Measurements from ENCODE around the gene GNAT1. TPM values are rescaled to one million over a fixed set of nuclear protein-coding genes. Genes with fewer than 3 reads are reported as not detected.

GNAT1 gene
- total RNA-seq, 1 donor from 2014 or later, result not detected

DNA sequence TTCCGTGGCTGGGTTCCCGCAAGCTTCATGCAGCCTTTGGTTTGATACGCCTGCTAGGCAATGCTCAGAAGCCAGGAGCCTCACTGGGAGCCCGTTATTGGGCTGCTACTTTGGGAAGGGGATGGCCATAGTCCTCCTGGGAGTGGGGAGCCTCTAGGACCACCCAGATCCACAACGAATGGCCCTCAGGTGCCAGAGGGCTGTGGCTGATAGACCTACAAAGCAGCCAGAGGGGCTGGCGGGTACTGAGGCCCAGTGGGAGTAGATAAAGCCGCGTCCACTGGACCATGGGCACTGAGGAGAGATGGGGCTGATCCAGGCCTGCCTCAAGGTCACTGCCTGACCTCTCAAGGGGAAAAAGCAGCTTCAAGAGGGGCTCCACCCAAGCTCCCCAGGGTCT is 714 bp downstream of the GNAT1 start:
- Histone ChIP-seq H3K36me3 (ENCODE audit: control insufficient read depth, insufficient read depth, low read length) (no peaks in the 10 kb centered on the region), H3K4me3 (ENCODE audit: low read depth, low read length) (no peak overlapping the region), H3K27me3 (ENCODE audit: control insufficient read depth, insufficient read depth, low read length) (peaks cover 36% of the 10 kb centered on the region)
- DNase-seq (ENCODE audit: low read depth), result no peak
- TF ChIP-seq, protein P1, sequence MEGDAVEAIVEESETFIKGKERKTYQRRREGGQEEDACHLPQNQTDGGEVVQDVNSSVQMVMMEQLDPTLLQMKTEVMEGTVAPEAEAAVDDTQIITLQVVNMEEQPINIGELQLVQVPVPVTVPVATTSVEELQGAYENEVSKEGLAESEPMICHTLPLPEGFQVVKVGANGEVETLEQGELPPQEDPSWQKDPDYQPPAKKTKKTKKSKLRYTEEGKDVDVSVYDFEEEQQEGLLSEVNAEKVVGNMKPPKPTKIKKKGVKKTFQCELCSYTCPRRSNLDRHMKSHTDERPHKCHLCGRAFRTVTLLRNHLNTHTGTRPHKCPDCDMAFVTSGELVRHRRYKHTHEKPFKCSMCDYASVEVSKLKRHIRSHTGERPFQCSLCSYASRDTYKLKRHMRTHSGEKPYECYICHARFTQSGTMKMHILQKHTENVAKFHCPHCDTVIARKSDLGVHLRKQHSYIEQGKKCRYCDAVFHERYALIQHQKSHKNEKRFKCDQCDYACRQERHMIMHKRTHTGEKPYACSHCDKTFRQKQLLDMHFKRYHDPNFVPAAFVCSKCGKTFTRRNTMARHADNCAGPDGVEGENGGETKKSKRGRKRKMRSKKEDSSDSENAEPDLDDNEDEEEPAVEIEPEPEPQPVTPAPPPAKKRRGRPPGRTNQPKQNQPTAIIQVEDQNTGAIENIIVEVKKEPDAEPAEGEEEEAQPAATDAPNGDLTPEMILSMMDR (IDR thresholded peaks at IDR 0.05; ENCODE audit: insufficient read depth, low read length, poor library complexity, severe bottlenecking), result no peak

DNA sequence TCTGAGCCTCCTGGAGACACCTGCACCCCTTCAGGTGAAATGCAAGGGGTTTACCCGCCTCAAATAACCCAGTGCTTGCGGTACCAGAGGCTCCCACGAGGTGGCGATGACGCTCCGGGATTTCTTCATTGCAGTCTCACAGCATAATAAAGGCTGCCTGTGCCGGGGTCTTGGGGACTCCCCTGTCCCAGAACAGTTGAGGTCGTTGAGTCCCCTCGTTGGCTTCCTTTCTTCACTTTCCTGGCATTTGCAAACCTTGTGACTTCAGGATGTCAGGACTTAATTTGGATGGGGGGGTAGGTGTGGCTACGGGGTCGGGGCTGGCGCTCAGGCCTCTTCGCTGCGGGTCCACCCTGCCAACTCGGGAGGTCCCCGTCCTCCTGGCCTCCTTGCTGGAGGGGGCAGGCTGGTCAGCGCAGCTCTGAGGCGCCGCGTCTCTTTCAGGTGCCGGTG is 1.3 kb downstream of the GNAT1 start:
- Histone ChIP-seq H3K36me3 (ENCODE audit: control insufficient read depth, insufficient read depth, low read length) (no peaks in the 10 kb centered on the region), H3K27me3 (ENCODE audit: control insufficient read depth, insufficient read depth, low read length) (peaks cover 36% of the 10 kb centered on the region), H3K4me3 (ENCODE audit: low read depth, low read length) (no peak overlapping the region)
- TF ChIP-seq, protein P1 (IDR thresholded peaks at IDR 0.05; ENCODE audit: insufficient read depth, low read length, poor library complexity, severe bottlenecking), result peak; percentile 87
- no peak for DNase-seq (ENCODE audit: low read depth)

DNA sequence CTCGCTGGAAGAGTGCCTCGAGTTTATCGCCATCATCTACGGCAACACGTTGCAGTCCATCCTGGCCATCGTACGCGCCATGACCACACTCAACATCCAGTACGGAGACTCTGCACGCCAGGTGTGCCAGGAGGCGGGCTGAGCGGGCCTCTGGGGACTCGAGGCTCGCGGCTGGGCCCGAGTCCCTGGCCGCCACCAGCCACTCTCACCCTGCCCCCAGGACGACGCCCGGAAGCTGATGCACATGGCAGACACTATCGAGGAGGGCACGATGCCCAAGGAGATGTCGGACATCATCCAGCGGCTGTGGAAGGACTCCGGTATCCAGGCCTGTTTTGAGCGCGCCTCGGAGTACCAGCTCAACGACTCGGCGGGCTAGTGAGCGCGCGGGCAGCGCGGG is 1.9 kb downstream of the GNAT1 start:
- Histone ChIP-seq H3K4me3 (ENCODE audit: low read depth, low read length) (no peak overlapping the region), H3K27me3 (ENCODE audit: control insufficient read depth, insufficient read depth, low read length) (peaks cover 36% of the 10 kb centered on the region), H3K36me3 (ENCODE audit: control insufficient read depth, insufficient read depth, low read length) (no peaks in the 10 kb centered on the region)
- TF ChIP-seq, protein P1 (IDR thresholded peaks at IDR 0.05; ENCODE audit: insufficient read depth, low read length, poor library complexity, severe bottlenecking), result no peak
- DNase-seq (ENCODE audit: low read depth), result no peak

DNA sequence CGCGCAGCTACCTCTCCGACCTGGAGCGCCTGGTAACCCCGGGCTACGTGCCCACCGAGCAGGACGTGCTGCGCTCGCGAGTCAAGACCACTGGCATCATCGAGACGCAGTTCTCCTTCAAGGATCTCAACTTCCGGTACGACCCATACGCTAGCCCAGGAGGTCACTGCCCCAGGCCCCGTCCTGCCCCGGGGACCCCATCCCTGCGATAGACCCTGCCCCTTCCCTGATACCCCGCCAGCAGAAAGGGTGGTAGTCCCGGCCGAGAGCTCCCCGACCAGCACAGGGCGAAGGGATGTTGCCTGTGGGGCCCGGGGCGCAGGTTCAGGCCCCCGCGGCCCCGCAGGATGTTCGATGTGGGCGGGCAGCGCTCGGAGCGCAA is 2.3 kb downstream of the GNAT1 start:
- Histone ChIP-seq H3K4me3 (ENCODE audit: low read depth, low read length) (no peak overlapping the region), H3K36me3 (ENCODE audit: control insufficient read depth, insufficient read depth, low read length) (no peaks in the 10 kb centered on the region), H3K27me3 (ENCODE audit: control insufficient read depth, insufficient read depth, low read length) (peaks cover 36% of the 10 kb centered on the region)
- no peak for DNase-seq (ENCODE audit: low read depth)
- TF ChIP-seq, protein P1 (IDR thresholded peaks at IDR 0.05; ENCODE audit: insufficient read depth, low read length, poor library complexity, severe bottlenecking), result no peak

DNA sequence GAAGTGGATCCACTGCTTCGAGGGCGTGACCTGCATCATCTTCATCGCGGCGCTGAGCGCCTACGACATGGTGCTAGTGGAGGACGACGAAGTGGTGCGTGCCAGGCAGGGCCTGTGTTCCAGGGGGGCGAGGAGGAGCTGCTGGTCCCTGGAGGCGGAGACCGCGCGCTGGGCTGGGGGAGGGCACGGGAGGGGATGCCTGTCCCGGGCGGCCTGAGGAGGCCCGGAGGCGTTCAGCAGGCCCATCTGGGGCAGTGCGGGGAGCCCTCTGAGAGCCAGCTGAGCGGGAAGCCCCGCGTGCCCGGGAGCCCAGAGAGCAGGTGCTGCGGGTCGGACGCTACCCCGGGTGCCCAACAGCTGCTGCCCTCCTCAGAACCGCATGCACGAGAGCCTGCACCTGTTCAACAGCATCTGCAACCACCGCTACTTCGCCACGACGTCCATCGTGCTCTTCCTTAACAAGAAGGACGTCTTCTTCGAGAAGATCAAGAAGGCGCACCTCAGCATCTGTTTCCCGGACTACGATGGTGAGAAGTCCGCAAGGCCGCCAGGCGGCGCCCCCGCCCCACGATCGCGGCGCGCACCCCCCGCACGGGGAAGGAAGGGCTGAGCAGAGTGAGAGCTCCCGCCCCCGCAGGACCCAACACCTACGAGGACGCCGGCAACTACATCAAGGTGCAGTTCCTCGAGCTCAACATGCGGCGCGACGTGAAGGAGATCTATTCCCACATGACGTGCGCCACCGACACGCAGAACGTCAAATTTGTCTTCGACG is 2.9 kb downstream of the GNAT1 start:
- TF ChIP-seq, protein P1 (IDR thresholded peaks at IDR 0.05; ENCODE audit: insufficient read depth, low read length, poor library complexity, severe bottlenecking), result peak; percentile 83
- no peak overlapping the region for H3K4me3 ChIP-seq (ENCODE audit: low read depth, low read length)
- DNase-seq (ENCODE audit: low read depth), result no peak
- H3K27me3 ChIP-seq (ENCODE audit: control insufficient read depth, insufficient read depth, low read length), result peaks cover 36% of the 10 kb centered on the region
- H3K36me3 ChIP-seq (ENCODE audit: control insufficient read depth, insufficient read depth, low read length), result no peaks in the 10 kb centered on the region

Data from kidney epithelial cell (primary cell).